ENCODE measurements around the gene ASPG.

ASPG gene

GRCh38 chr14:104085032-104085888 lies at the start of gene ASPG:
Gene ASPG (plus strand): TSS chr14:104085700. CDS start chr14:104085771, 71 bp downstream.
- DNase-seq, result no peak

GRCh38 chr14:104036212-104036611 lies 49.3 kb upstream of the ASPG start:
- no peak for DNase-seq

- no peak for DNase-seq
These were observed 48.4 kb upstream of the ASPG start for GRCh38 chr14:104037074-104037473.

GRCh38 chr14:104037903-104038302 lies 47.6 kb upstream of the ASPG start:
- no peak for DNase-seq

GRCh38 chr14:104039214-104039613 lies 46.3 kb upstream of the ASPG start:
- DNase-seq, result no peak

GRCh38 chr14:104040539-104040938 lies 45.0 kb upstream of the ASPG start:
- no peak for DNase-seq

GRCh38 chr14:104041430-104042104 lies 43.9 kb upstream of the ASPG start:
- no peak for DNase-seq

- DNase-seq, result no peak
These were observed 41.5 kb upstream of the ASPG start for GRCh38 chr14:104044016-104044415.

- DNase-seq, result no peak
These were observed 37.7 kb upstream of the ASPG start for GRCh38 chr14:104047761-104048160.

GRCh38 chr14:104048758-104049507 lies 36.6 kb upstream of the ASPG start:
- no peak for DNase-seq

GRCh38 chr14:104049576-104050240 lies 35.8 kb upstream of the ASPG start:
- no peak for DNase-seq

- no peak for DNase-seq
These were observed 34.2 kb upstream of the ASPG start for GRCh38 chr14:104051092-104051813.

GRCh38 chr14:104054222-104054905 lies 31.1 kb upstream of the ASPG start:
- DNase-seq, result no peak

- no peak for DNase-seq
These were observed 23.2 kb upstream of the ASPG start for GRCh38 chr14:104062281-104062680.

GRCh38 chr14:104064003-104064402 lies 21.5 kb upstream of the ASPG start:
- no peak for DNase-seq

- no peak for DNase-seq
These were observed 19.2 kb upstream of the ASPG start for GRCh38 chr14:104066279-104066678.

GRCh38 chr14:104066719-104067295 lies 18.7 kb upstream of the ASPG start:
- DNase-seq, result no peak

- no peak for DNase-seq
These were observed 16.0 kb upstream of the ASPG start for GRCh38 chr14:104069541-104069940.

- no peak for DNase-seq
These were observed 12.9 kb upstream of the ASPG start for GRCh38 chr14:104072586-104072985.

GRCh38 chr14:104073764-104074163 lies 11.7 kb upstream of the ASPG start:
- DNase-seq, result no peak

GRCh38 chr14:104075530-104076151 lies 9.9 kb upstream of the ASPG start:
- no peak for DNase-seq
